ENCODE results near the gene TP53INP2.

The TP53INP2 gene

DNA sequence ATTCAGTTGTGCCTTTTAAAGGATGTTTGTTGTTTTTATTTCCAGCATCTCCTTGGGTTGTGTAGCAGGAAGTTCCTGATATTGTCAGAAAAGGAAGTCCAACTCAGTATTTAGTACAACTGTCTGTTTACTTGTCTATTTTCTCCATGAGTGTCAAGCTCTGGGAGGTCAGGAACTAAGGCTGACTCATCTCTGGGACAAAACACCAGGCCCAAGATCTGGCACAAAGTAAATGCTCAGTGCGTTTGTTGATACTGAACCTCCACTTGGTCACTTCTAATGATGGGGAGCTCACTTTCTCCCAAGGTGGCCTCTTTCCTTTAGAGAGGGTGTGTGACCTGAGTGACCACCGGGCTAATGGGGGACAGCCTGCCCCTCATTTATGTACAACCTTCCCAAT lies 14.7 kb upstream of the TP53INP2 start:
- Mint-ChIP-seq H3K4me1 (no peaks in the 10 kb centered on the region), H3K4me3 (no peak overlapping the region), H3K27me3 (ENCODE audit: low read depth, poor library complexity) (peaks cover 20% of the 10 kb centered on the region), H3K9me3 (no peaks in the 10 kb centered on the region), H3K36me3 (ENCODE audit: low read depth) (no peaks in the 10 kb centered on the region), H3K27ac (no peak overlapping the region)
- DNase-seq: no peak
- no peak for TF ChIP-seq CTCF (IDR thresholded peaks at IDR 0.05)

DNA sequence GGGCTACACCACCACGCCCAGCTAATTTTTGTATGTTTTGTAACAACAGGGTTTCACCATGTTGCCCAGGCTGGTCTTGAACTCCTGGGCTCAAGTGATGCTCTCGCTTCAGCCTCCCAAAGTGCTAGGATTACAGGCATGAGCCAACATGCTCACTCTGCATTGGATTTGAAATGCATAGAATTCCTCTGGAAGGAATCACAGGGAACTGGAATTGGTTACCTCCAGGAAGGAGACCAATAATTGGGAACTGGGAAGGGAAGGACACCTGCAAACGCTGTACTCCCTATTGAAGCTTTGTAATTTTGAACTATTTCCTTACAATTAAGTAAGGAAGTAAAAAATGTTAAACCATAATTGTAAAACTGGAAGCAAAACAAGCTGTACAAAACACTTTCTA lies 12.3 kb upstream of the TP53INP2 start:
- H3K4me1 Mint-ChIP-seq: no peaks in the 10 kb centered on the region
- no peaks in the 10 kb centered on the region for H3K36me3 Mint-ChIP-seq (ENCODE audit: low read depth)
- no peak overlapping the region for H3K27ac Mint-ChIP-seq
- H3K4me3 Mint-ChIP-seq: no peak overlapping the region
- no peak for DNase-seq
- H3K27me3 Mint-ChIP-seq (ENCODE audit: low read depth, poor library complexity): peaks cover 20% of the 10 kb centered on the region
- no peak for TF ChIP-seq CTCF (IDR thresholded peaks at IDR 0.05)
- no peaks in the 10 kb centered on the region for H3K9me3 Mint-ChIP-seq

DNA sequence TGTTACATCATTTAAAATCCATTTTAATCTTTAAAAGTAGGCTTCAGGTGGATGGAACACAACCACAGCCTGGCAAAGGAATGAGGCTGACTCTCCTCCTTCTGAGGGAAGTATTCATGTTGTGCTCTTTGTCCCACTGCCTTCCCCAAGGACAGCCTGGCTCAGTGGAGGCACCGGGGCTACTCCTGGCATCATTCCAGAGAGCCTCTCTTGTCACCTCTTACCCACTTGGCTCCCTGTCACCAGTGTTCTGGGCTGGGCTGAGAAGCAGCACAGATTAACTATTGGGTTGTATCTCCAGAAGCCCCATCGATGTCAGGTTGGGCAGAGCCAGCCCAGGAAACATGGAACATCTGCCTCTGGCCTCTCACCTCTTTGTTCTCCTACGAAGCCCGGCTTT lies 10.7 kb upstream of the TP53INP2 start:
- H3K4me1 Mint-ChIP-seq: no peaks in the 10 kb centered on the region
- no peaks in the 10 kb centered on the region for H3K9me3 Mint-ChIP-seq
- TF ChIP-seq CTCF (IDR thresholded peaks at IDR 0.05): no peak
- H3K4me3 Mint-ChIP-seq: no peak overlapping the region
- H3K27ac Mint-ChIP-seq: no peak overlapping the region
- DNase-seq: no peak
- no peaks in the 10 kb centered on the region for H3K36me3 Mint-ChIP-seq (ENCODE audit: low read depth)
- peaks cover 16% of the 10 kb centered on the region for H3K27me3 Mint-ChIP-seq (ENCODE audit: low read depth, poor library complexity)

DNA sequence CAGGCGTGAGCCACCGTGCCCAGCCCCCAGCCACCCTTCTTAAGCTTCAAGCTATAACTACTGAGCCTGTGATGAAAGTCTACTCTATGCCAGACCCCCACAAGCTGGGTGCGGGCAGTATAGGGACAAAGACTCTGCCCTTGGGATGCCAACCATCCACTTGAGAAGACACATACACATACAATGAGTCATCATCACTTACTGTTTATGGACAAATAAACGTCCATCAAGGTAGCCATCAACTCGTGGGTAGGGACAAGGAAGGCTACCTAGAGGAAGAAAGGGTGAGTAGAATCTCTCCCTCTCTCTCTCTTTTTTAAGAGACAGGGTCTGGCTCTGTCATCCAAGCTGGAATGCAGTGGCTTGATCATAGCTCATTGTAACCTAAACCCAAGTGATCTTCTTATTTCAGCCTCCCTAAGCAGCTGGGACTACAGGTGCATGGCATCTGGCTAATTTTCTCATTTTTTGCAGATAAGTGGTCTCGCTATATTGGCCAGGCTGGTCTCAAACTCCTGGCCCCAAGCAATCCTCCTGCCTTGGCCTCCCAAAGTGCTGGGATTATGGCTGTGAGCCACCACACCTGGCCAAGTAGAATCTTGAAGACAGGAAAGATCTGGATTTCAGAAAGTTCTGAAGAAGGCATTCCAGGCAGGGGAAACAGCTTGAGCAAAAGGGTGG lies 2.6 kb upstream of the TP53INP2 start:
- Mint-ChIP-seq H3K27ac (peak overlapping the region; percentile 16), H3K9me3 (no peaks in the 10 kb centered on the region), H3K36me3 (ENCODE audit: low read depth) (no peaks in the 10 kb centered on the region), H3K4me3 (peak overlapping the region; percentile 98), H3K27me3 (ENCODE audit: low read depth, poor library complexity) (peaks cover 33% of the 10 kb centered on the region), H3K4me1 (peaks cover 41% of the 10 kb centered on the region)
- DNase-seq: no peak
- TF ChIP-seq CTCF (IDR thresholded peaks at IDR 0.05): no peak

GRCh38 chr20:34703061-34703423 lies 1.1 kb upstream of the TP53INP2 start:
- no peaks in the 10 kb centered on the region for H3K9me3 Mint-ChIP-seq
- H3K4me1 Mint-ChIP-seq: peaks cover 49% of the 10 kb centered on the region
- peak overlapping the region; percentile 98 for H3K27ac Mint-ChIP-seq
- no peak for TF ChIP-seq CTCF (IDR thresholded peaks at IDR 0.05)
- no peak for DNase-seq
- H3K36me3 Mint-ChIP-seq (ENCODE audit: low read depth): no peaks in the 10 kb centered on the region
- peaks cover 45% of the 10 kb centered on the region for H3K27me3 Mint-ChIP-seq (ENCODE audit: low read depth, poor library complexity)
- peak overlapping the region; percentile 98 for H3K4me3 Mint-ChIP-seq

All from nephron progenitor cell (in vitro differentiated cells).